ENCODE measurements around the gene LEF1. TPM values are rescaled to one million over a fixed set of nuclear protein-coding genes. Genes with fewer than 3 reads are reported as not detected.

The LEF1 gene
- total RNA-seq, 1 experiment from 2014 or later, result 0.79 TPM

GRCh38 chr4:108058685-108059440 is 109.9 kb downstream of the LEF1 start:
- H3K27me3 ChIP-seq (ENCODE audit: insufficient read depth, low read length), result no peaks in the 10 kb centered on the region
- H3K4me2 ChIP-seq (ENCODE audit: low read length), result peak overlapping the region; percentile 54
- no peaks in the 10 kb centered on the region for H3K36me3 ChIP-seq (ENCODE audit: control insufficient read depth in 1 of 2, insufficient read depth in 2 of 2, low read length in 2 of 2)
- DNase-seq (ENCODE audit: low read depth, low spot score) (peak; percentile 68), ATAC-seq (peak; percentile 78)
- peak; percentile 82 for TF ChIP-seq SP1 (IDR thresholded peaks at IDR 0.05; ENCODE audit: low read depth)
- TF ChIP-seq SRF (IDR thresholded peaks at IDR 0.05; ENCODE audit: low read depth), result no peak
- TF ChIP-seq CBX3 (IDR thresholded peaks at IDR 0.05; ENCODE audit: low read depth), result 0 out of 2 replicates have a peak, but pooled peaks have one; percentile 73
- TF ChIP-seq ZNF274 (IDR thresholded peaks at IDR 0.05; ENCODE audit: low read depth, low read length), result no peak
- TF ChIP-seq ELF1 (IDR thresholded peaks at IDR 0.05; ENCODE audit: borderline replicate concordance, low read depth), result no peak
- peak; percentile 72 for TF ChIP-seq FOSL1 (IDR thresholded peaks at IDR 0.05; ENCODE audit: low read depth)
- peak; percentile 25; the same call in 1 of the 2 replicates for TF ChIP-seq MAX (IDR thresholded peaks at IDR 0.05)
- TF ChIP-seq CTCF (IDR thresholded peaks at IDR 0.05 in 2 of 3, conservative IDR thresholded peaks at IDR 0.05 in 1 of 3; ENCODE audit: borderline replicate concordance in 1 of 3, insufficient read depth in 1 of 3, low read depth in 2 of 3, low read length in 2 of 3), result no peak
- TF ChIP-seq JUND (IDR thresholded peaks at IDR 0.05), result peak; percentile 73
- peak; percentile 33; the same call in 1 of the 2 replicates for TF ChIP-seq POLR2AphosphoS5 (IDR thresholded peaks at IDR 0.05; ENCODE audit: low read depth, low read length)
- H4K20me1 ChIP-seq (ENCODE audit: insufficient read depth), result no peaks in the 10 kb centered on the region
- peak overlapping the region; percentile 63 for H2AFZ ChIP-seq (ENCODE audit: low read depth, low read length, poor library complexity, severe bottlenecking)
- POLR2A ChIA-PET, result interaction anchor here (0.9 kb wide), 1 partner anchor 21 kb away, joined by 3 read pairs; no protein-coding TSS in a partner anchor
- RAD21 ChIA-PET (ENCODE audit: low non-redundant PET in 1 of 2, low total read pairs in 2 of 2, uncharacterized antibody in 2 of 2, unreplicated experiment in 2 of 2), result no interaction called here
- peaks cover 0 to 22% of the 10 kb centered on the region in 2 experiments; a peak in 2 of 4 replicates for H3K4me1 ChIP-seq (ENCODE audit: control insufficient read depth in 1 of 2, insufficient read depth in 2 of 2, low read length in 2 of 2)
- H3K9ac ChIP-seq (ENCODE audit: low read length), result no peak overlapping the region
- no peak overlapping the region for H3K4me3 ChIP-seq (replicated peaks in 1 of 2; ENCODE audit: low read depth in 1 of 2, low read length in 2 of 2)
- H3K79me2 ChIP-seq (ENCODE audit: insufficient read depth, low read length), result no peaks in the 10 kb centered on the region
- no peaks in the 10 kb centered on the region for H3K9me3 ChIP-seq (ENCODE audit: control insufficient read depth in 1 of 2, insufficient read depth in 1 of 2, low read depth in 1 of 2, low read length in 2 of 2)
- H3K9me2 ChIP-seq (ENCODE audit: insufficient read depth), result no peaks in the 10 kb centered on the region
- intact Hi-C loops (cut with micrococcal nuclease), result no loop called here
- H3K27ac ChIP-seq (ENCODE audit: low read depth, low read length), result no peak overlapping the region
- BruUV-seq (replicated peaks), result no TSS peak
- CTCF ChIA-PET, result interaction anchor here (3.4 to 5.4 kb wide), 2 partner anchors 39 to 514 kb away, joined by 11 to 29 read pairs; no protein-coding TSS in a partner anchor
